HG03457 (cell line): ENCODE data around the gene PABPN1.
"Not testable (repeated sequence)": the region's sequence is repeated elsewhere in the genome, so short reads cannot be mapped to it uniquely, and the experiment has no call there.

Source experiments
- ATAC-seq: cut with Tn5 transposase; IDR thresholded peaks from one replicate; pipeline ENCODE4 v1.9.1; 2021; ENCODE audit warnings: moderate number of reproducible peaks; ENCODE audit not compliant: unreplicated experiment

PABPN1 gene

DNA sequence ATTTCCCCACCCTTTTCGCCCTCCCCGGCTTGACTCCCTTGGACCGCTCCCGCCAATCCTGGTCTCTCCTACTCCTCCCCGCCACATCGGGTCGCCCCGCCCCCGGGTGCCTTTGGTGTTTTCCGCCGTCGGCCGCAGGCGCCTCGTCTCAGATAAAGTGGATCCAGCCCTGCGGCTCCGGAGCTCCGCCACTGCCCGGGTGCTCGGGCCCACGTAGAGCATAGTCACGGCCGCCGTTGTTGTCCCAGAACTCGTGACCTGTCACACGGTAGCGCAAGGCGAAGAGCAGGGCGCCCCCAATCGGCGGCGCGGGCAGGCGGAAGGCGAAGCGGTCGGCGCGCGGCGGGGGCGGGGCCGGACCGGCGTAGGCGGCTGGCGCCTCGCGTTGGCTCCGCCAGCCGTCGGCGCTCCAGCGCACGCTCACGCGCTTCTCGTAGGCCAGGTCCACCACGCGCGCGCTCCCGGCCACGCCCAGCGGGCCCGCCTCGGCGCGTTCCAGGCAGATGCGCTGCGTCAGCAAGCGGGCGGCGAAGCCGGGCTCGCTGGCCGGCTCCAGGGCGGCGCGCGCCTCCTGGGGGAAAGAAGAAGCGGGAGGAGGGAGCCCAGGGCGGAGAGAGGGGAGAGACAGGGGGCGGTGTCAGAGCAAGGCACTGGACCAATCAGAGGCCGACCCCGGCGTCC lies 19.8 kb upstream of the PABPN1 start:
- ATAC-seq, result peak; percentile 76

DNA sequence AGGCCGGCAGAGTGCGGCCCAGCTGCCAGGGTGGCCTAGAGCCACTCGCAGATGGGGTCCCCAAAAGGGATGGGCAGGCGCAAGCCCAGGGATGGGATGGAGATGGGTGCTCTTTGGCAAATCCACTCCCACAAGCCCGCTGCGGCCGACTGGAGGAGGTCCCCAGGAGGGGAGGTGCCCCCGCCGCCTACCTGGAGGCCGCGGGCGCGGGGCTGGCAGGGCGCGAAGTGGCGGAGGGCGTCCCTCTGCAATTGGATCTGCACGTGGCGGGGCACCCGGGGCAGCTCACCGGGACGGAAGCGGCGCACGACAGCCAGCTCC lies 19.3 kb upstream of the PABPN1 start:
- peak; percentile 1 for ATAC-seq

DNA sequence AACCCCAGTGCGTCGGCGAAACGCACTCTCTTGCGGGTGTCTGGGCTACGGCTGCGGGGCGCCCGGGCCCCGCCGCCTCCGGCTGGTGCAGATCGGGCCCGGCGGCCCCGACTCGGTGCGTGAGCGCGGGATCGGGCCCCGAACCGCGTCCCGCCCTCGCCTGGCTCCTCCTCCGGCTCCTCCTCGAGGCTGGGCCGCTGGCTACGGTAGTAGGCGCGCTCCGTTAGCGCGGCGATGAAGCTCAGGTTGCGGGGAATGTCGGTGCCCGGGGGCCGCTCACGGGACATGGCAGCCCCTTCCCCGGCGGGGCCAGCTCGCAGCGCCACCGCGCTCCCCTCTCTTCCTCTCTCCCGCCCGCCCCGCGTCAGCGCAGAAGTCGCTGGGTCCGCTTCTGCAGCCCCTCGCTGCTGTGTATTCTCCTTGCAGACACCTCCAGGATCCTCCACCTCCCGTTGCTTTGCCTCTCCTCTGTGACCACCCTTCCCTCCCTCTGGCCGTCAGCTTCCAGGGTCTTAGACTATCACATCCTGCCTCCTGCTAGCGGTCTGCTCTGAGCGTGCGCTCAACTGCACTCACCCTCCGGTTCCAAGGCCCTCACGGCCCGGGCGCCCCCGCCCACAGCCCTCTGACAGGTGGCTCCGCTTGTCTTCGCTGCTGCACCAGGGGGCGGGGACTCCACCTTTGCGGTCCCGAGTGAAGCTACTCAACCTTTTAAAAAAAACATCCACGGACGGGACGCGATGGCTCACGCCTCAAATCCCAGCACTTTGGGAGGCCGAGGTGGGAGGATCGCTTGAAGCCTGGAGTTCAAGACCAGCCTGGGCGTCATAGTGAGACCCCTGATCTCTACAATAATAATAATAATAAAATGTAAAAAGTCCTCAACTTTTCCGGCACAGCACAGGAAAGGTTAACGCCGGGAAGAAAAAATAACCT lies 18.7 kb upstream of the PABPN1 start, which contains the start of gene PPP1R3E:
PPP1R3E (minus strand) TSS at position 570 of the 936 bp plus-strand sequence; CDS start at position 287, 283 bp downstream.
- ATAC-seq, result peak; percentile 22

DNA sequence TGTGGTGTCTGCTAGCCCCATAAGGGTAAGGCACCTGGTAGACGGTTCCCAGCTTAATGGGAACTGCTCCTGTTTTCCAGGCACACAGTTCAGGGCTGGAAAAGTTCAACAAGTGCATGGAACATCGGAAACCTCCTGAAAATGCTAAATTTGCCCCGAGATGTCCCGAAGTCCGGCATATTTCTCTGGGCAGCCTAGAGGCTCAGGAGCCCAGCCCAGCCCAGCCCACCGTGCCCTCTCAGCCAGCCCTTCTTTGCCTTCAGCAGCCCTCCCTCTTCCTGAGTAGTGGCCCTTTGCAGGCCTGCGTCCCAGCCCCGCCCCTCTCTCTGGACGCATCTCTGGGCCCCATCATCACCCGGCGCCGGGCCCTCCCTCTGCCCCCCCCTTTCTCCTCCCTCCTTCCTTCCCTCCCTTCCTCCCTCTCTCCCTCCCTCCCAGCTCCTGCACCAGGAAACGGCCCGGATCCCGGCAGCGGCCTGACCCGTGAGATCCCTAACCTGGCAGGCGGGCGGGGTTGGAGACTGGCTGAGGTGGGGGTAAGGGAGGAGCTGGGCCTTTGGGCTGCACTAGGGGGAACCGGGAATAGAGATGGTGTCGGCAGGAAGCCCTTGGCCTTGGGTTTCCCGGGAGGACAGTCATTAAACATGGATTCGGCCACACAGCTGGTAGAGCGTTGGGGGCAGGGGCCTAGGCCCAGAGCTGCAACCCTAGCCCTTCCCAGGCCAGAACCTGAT lies 14.7 kb upstream of the PABPN1 start, which contains the start of gene BCL2L2:
BCL2L2 (plus strand) TSS at position 422 of the 734 bp plus-strand sequence. CDS start 935 bp downstream, outside the sequence.
- no peak for ATAC-seq

DNA sequence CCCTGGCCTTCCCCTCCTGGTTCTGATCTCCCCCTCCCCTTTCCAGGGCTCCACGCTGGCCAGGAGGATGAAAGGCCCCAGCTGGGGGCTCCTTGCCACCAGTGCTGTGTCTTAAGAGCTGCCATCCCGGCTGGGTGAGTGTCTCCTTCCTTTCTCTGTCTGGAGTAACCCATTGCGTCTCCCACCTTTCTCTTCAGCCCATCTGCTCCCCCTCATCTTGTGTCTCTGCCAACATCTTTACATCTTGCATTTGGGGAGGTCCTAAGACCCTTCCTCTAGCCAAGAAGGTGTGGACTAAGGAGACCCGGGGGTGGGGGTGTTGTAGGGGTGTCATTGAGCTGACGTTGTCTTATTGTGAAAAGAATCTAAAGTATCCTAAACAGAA lies 14.1 kb upstream of the PABPN1 start:
- no peak for ATAC-seq

DNA sequence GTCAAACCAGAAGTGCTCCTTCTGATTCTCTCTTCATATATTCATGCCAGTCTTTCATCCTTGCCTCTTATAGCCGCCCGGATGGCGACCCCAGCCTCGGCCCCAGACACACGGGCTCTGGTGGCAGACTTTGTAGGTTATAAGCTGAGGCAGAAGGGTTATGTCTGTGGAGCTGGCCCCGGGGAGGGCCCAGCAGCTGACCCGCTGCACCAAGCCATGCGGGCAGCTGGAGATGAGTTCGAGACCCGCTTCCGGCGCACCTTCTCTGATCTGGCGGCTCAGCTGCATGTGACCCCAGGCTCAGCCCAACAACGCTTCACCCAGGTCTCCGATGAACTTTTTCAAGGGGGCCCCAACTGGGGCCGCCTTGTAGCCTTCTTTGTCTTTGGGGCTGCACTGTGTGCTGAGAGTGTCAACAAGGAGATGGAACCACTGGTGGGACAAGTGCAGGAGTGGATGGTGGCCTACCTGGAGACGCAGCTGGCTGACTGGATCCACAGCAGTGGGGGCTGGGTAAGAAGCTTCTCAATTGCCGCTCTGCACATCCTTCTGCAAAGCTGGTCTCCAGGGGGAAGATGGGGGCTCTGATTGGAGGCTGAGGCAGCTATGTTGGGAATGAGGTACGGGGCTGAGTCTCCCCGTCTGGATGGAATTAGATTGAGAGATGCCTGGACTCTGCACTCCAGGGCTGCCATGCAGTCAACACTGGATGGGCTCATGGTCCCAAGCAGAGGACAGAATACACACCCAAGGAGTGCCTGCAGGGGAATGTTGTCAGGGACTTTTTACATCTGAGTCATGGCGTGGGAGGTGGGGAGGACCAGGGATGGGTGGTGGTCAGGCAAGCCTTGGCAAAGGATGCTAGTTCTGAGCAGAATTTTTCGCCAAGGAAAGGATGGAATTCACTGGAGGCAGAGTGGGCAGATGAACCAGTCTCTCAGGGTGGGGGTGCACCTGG lies 13.3 kb upstream of the PABPN1 start:
- no peak for ATAC-seq

DNA sequence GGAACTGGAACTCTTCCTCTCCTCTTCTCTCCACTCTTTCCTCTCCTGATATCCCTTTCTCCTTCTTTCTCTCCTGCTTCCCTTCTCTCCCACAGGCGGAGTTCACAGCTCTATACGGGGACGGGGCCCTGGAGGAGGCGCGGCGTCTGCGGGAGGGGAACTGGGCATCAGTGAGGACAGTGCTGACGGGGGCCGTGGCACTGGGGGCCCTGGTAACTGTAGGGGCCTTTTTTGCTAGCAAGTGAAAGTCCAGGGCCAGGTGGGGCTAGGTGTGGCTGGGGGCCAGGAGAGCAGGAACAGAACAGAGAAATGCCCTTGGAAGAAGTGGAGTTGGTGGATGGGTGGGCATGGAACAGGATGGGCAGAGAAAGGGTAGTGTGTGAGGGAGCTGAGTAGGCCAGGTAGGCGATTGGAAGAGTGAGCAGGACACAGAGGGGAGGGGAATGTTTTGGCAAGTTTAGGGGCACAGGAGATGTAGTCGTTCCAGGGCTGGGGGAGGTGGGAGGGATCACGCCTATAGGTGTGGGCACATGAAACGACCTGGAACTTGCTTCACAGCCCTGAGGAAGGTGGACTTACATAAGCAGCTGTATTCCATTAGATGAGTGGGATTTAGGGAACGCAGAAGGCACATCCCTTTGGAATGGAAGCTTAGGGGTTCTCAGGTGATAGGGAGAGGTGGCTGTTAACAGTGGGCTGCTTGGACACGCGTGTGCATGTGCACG lies 12.4 kb upstream of the PABPN1 start:
- ATAC-seq, result no peak

DNA sequence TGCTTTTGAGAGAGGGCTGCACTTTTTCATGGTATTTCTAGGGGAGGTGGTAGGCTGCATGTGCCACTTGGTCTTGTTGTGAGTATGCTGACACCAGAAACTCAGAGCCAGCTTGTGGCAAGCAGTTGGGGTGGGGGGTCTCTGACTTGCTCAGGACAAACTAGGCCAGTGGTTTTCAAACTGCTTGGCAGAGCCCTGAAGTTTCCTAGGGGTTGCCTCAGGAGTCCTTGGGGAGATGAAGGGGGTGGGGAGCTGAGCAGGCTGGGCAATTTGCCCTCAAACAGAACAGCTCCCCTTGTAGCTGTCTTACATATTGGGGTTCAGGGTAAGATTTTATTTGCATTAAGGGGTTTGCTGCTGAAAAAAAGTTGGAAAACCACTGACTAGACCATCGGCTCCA lies 10.7 kb upstream of the PABPN1 start:
- no peak for ATAC-seq

DNA sequence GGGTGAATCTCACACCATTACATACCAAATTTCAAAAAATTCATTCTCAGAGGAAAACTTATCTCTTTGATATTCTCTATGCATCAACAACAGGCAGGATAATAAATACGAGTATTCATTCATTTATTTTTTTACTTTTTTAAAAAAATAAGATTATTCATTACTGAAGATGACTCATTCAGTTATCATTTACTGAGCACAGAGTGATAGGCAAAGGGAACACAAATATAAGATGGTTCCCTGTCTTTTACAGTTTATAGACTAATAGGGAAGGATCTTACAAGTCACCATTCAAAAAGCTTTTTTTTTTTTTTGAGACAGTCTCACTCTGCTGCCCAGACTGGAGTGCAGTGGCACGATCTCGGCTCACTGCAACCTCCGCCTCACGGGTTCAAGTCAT lies 5.0 kb upstream of the PABPN1 start:
- ATAC-seq, result no peak

DNA sequence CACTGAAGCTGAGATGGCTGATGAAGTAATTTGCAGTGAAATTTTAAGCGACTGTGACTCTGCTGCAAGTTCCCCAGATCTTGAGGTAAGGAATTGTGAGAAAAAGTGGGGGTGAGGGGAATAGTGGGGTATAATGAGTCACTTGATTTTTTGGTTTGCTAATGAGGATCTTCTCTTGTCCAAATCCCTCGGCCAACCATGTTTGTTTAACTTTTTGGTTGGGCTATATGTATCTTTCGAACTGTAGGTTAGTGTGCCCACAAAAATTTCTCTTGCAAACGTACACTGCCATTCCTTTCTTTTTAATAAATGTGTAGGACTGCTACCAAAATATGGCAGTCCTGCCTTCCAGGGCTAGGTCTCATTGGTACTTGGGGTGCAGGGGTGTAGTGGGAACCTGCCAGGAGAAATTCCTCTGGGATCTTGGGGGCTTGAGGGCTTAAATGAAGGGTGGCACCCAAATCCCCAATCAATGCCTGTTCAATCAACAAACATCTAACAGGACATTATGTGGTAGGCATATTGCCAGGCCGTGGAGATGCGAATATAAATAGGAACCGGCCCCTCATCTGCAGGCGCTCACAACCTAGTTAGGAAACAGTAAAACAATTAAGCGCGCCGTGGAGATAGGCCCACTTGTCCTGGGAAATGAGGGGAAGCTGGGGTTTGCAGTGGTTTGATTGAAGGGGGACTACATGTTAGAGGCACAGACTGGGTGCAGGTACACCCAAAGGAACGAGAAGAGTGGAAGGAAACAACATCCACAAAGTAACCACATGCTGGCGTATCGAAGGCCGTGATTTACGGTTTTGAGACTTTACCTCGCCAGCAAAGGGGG lies 1.3 kb upstream of the PABPN1 start:
- ATAC-seq, result no peak

DNA sequence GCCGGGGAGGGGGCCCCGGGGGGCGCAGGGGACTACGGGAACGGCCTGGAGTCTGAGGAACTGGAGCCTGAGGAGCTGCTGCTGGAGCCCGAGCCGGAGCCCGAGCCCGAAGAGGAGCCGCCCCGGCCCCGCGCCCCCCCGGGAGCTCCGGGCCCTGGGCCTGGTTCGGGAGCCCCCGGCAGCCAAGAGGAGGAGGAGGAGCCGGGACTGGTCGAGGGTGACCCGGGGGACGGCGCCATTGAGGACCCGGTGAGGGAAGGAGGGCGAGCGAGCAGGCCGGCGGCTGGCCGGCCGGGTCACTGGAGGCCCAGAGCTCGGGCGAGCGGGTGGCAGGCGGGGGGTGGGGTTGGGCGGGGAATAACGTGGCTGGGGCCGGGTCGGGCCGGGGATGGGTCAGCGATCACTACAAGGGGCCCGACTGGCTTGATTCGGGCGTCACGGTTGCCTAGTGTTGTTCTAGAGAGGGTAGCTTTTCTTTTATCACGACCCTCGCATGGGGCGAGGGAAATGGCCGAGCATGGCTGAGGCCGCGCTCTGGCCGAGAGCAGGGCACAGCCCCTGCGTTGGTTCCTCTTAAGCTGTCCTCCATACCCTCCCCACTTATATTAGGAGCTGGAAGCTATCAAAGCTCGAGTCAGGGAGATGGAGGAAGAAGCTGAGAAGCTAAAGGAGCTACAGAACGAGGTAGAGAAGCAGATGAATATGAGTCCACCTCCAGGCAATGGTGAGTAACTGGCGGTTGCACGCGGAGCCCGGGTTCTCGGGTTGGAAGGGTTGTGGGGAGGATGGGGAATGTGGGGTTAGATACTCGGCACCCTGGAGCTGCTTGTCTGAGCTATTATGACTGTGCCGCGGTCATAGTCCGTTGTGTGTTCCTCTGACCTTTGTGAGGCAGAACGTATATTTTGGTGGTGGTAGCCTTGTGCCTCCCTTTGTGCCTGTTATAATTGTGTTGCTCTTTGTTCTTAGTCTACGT lies 603 bp downstream of the PABPN1 start:
- ATAC-seq, result peak; percentile 7

DNA sequence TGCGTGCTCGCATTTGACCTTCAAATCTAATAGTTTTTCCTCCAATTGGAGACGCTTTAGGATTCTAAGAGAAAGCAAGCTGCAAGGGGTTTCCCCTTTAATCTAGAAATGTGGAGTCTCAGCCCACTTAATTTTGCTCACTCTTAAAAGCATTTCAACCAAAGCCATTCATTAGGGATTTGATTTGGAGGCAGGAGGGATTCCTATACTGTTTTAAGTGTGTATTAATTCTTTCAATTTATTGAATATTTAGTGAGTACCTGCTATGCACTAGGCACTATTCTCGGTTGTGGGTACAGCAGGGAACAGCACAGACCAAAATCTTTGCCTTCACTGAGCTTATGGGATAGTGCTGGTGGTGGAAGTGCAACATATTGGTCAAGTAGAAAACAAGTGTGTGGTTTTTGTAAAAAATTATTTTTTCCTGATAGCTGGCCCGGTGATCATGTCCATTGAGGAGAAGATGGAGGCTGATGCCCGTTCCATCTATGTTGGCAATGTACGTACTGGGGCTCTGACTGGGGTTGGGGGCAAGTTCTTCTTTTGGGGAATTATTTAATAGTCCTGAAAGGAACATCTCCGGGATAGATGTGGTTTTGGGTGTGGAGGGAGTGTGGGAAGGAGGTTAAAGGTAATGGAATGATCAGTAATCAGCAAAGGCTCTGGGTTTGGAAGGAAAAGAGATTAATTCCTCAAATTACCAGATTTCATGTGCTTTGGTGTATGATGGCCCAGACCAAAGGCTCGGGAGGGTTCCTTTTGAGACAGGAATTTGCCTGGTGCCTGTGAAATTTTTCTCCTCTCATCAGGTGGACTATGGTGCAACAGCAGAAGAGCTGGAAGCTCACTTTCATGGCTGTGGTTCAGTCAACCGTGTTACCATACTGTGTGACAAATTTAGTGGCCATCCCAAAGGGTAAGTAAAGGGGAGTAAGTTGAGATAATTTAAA lies 1.6 kb downstream of the PABPN1 start:
- no peak for ATAC-seq

DNA sequence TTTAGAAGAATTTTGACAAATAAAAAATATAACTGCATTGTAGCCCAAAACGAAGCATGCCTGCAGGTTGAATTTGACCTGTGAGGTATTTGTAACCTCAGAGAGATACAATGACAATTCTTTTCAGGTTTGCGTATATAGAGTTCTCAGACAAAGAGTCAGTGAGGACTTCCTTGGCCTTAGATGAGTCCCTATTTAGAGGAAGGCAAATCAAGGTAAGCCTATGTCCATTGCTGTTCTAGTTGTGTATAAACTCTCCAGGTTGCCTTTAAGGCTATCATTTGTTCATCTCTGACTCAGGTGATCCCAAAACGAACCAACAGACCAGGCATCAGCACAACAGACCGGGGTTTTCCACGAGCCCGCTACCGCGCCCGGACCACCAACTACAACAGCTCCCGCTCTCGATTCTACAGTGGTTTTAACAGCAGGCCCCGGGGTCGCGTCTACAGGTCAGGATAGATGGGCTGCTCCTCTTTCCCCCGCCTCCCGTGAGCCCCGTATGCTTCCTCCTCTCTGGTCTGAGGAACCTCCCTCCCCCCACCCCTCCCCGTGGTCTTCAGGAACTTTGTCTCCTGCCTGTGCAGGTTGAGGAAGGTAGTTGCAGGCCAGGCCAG lies 2.7 kb downstream of the PABPN1 start:
- ATAC-seq, result no peak

DNA sequence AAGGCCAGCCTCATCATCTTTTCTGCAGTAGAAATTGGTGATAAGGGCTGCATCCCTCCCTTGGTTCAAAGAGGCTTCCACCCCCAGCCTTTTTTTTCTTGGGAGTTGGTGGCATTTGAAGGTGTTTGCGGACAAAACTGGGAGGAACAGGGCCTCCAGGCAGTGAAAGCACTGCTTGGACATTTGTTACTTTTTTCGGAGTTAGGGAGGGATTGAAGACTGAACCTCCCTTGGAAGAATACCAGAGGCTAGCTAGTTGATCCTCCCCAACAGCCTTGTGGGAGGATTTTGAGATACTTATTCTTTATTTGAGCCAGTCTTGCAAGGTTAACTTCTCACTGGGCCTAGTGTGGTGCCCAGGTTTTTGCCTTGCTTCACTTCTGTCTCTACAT lies 3.2 kb downstream of the PABPN1 start:
- ATAC-seq, result no peak

DNA sequence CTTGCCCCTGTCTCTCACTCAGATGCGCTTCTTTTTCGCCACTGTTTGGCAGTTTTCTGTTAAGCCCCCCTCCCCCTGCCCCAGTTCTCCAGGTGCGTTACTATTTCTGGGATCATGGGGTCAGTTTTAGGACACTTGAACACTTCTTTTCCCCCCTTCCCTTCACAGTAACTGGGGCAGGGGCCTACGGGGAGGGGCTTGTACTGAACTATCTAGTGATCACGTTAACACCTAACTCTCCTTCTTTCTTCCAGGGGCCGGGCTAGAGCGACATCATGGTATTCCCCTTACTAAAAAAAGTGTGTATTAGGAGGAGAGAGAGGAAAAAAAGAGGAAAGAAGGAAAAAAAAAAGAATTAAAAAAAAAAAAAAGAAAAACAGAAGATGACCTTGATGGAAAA lies 3.7 kb downstream of the PABPN1 start:
- no peak for ATAC-seq

DNA sequence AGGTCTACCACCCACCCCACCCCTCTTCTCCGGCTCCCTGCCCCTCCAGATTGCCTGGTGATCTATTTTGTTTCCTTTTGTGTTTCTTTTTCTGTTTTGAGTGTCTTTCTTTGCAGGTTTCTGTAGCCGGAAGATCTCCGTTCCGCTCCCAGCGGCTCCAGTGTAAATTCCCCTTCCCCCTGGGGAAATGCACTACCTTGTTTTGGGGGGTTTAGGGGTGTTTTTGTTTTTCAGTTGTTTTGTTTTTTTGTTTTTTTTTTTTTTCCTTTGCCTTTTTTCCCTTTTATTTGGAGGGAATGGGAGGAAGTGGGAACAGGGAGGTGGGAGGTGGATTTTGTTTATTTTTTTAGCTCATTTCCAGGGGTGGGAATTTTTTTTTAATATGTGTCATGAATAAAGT lies 4.5 kb downstream of the PABPN1 start:
- ATAC-seq, result not testable (repeated sequence)
